ENCODE measurements around the gene SULT6B1. TPM values are rescaled to one million over a fixed set of nuclear protein-coding genes. Genes with fewer than 3 reads are reported as not detected.

SULT6B1 gene
- total RNA-seq, 1 donor from 2014 or later = not detected

DNA sequence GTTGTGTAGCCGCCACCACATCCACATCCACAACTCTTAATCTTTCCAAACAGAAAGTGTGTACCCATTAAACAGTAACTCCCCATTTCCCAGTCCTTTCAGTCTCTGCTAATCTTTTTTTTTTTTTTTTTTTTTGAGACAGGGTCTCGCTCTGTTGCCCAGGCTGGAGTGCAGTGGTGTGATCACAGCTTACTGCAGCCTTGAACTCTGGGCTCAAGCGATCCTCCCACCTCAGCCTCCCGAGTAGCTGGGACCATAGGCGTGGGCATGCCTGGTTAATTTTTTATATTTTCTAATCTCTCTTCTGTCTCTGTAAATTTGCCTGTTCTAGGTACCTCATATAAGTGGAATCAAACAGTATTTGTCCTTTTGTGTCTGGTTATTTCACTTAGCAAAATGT lies 35.2 kb downstream of the SULT6B1 start:
- no peak for DNase-seq (ENCODE audit: low read depth in 2 of 2)

DNA sequence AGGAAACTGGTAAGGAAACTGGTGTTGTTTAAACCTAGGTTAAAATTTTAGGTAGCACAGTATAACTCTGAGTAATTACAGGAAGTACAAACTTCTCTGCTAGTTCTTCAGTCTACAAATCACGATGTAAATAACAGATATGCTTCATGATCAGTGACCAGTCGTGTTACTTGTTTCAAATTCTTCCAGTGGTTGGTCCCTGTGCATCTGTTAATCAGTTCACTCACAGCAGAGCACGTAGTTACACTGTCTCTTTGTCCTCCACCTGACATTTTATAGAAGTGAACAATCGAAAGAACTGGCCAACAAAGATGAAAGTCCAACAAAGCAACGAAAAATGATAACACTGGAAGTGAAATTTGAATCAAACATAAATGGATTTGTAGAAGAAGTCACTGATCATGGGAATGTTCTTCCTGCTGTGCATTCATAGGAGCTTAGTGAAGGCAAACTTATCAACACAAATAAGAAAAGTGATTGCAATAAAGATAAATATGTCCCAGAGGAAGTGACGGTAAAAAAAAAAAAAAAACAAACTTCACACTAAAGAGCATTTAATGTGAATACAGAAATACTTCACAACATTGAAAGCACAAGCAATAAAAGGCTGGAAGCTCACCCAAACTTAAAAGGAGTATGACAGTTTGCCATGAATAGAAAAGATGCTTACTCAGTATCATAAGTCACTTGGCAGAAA lies 38.7 kb downstream of the SULT6B1 start:
- peak; percentile 40 to 63 for DNase-seq (ENCODE audit: low read depth in 2 of 2)

DNA sequence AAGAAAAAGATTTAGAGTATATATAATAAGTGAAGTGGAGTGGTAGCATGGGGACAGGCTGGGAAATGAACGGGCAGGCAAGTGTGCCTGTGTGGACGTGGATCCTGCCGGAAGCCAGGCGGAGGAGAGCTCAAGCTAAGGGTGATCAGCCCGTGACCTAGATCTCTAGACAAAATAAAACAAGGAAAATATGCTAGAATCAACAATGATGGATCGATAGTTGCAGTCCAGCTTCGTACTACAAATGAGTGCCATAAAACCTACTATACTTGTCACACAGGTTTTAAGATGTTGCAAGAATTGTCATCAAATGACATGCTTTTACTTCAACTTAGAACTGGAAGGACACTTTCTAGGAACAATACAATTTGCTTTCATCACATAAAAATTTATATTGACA lies 40.1 kb downstream of the SULT6B1 start:
- DNase-seq (ENCODE audit: low read depth in 2 of 2) = no peak

DNA sequence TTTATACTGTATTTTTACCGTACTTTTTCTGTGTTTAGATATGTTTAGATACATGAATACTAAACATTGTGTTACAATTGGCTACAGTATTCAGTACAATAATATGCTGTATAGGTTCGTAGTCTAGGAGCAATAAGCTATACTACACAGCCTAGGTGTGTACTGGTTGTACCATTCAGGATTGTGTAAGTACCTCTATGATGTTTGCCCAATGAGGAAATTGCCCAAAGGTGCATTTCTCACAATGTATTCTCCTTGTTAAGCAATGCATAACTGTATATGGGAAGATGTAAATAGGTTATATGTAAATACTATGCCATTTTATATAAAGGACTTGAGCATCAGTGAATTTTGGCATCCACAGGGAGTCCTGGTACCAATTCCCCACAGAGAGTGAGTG lies 42.4 kb downstream of the SULT6B1 start:
- no peak for DNase-seq (ENCODE audit: low read depth in 2 of 2)

DNA sequence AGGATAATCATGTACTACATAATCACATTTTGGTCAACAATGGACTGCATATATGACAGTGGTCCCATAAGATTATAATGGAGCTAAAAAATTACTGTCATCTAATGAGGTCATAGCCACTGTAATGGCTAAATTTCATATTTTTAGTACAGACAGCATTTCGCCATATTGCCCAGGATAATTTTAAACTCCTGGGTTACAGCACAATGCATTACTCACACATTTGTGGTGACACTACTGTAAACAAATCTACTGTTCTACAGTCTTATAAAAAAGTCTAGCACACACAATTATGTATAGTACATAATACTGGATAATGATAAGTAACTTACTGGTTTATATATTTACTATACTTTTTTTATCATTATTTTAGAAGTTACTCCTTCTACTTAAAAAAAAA lies 44.5 kb downstream of the SULT6B1 start:
- peak in 1 of 2 donors; percentile 32 for DNase-seq (ENCODE audit: low read depth in 2 of 2)

DNA sequence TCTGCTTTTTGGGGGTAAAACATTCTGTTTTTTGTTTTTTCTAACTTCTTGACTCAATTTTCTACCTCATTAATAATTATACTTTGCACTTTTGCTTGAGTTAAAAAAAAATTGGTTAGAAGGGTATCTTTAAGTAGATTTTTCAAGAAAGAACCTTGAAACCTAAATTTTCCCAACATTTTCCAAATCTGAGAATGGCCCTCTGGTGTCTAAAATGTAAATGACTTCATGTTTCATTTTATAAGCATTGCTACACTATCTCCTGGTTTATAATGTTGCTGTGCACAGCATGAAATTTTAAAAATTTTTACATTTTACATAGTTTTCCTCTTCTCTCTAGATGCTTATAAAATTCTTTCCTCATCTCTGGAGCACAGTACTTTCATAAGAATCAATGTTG lies 45.9 kb downstream of the SULT6B1 start:
- no peak for DNase-seq (ENCODE audit: low read depth in 2 of 2)

GRCh38 chr2:37132914-37133313 lies 55.6 kb downstream of the SULT6B1 start:
- DNase-seq (ENCODE audit: low read depth in 2 of 2) = no peak

DNA sequence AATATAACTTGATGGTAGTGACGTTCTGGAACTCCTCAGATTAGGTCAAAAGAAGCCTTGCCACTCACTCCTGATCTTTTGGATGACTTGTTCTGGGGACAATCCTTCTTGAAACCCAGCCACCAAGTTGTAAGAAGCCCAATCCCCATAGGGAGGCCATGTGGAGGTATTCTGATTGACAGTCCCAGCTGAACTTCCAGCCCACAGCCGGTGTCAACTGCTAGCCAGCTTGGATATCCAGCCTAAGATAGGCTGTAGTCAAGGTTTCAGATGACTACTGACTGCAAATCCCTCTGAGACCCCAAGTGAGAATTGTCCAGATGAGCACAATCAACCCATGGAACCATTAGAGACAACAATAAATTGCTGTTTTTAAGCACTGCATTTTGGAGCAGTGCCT lies 63.1 kb downstream of the SULT6B1 start:
- DNase-seq (ENCODE audit: low read depth in 2 of 2) = no peak

DNA sequence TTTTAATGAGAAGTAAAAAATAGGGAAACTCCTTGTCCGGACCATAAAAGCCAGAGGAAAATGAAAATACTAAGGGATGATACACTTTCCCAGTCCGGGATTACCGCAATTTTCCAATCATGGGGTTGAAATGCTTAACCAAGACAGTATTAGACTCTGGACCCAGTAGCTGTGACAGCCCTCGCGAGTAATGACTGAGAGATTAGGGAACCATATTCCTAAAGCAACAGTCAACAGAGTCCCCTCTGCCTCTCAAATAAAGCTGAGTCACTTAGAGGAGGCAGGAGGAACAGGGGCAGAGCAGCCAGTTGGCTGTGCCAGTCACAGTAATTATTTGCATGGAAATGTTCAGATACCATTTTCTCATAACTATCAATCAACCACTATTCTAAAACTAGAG lies 69.3 kb downstream of the SULT6B1 start:
- no peak for DNase-seq (ENCODE audit: low read depth in 2 of 2)

Other genes with a start within 250 kb of the SULT6B1 start
- gene STRN, start 222.1 kb downstream of the SULT6B1 start, total RNA-seq = 13.7 and 19.4 TPM in 2 replicates
- 20.9 and 30.0 TPM in 2 replicates for gene HEATR5B, start 104.3 kb downstream of the SULT6B1 start, total RNA-seq
- gene GPATCH11, start 104.2 kb downstream of the SULT6B1 start, total RNA-seq = 4.1 and 5.2 TPM in 2 replicates
- gene EIF2AK2, start 31.7 kb downstream of the SULT6B1 start, total RNA-seq = 16.8 and 17.5 TPM in 2 replicates
- 4.6 and 7.4 TPM in 2 replicates for gene CEBPZOS, start 7.8 kb upstream of the SULT6B1 start, total RNA-seq
- 22.0 and 38.7 TPM in 2 replicates for gene CEBPZ, start 42.9 kb upstream of the SULT6B1 start, total RNA-seq
- gene NDUFAF7, start 43.0 kb upstream of the SULT6B1 start, total RNA-seq = 5.8 and 6.3 TPM in 2 replicates
- 48.4 and 51.0 TPM in 2 replicates for gene PRKD3, start 136.2 kb upstream of the SULT6B1 start, total RNA-seq
- 0.60 and 3.7 TPM in 2 replicates for gene QPCT, start 156.0 kb upstream of the SULT6B1 start, total RNA-seq